NT2/D1 (cell line): ENCODE results near the gene KRT17.

Experiments used
- DNase-seq: peaks from one replicate; pipeline ENCODE4 v3.0.0-alpha.2; 2011; ENCODE audit warnings: low read depth, low spot score
- H3K27me3 ChIP-seq: 2 replicates; pipeline ENCODE4 v1.6.0; 2011; ENCODE audit warnings: mild to moderate bottlenecking; ENCODE audit not compliant: insufficient read length, insufficient read depth
- H3K36me3 ChIP-seq: 2 replicates; pipeline ENCODE4 v1.6.1; 2011; ENCODE audit warnings: mild to moderate bottlenecking, low read length, mixed read lengths; ENCODE audit not compliant: insufficient read depth, insufficient read length
- H3K4me1 ChIP-seq: 2 replicates; pipeline ENCODE4 v1.5.1; 2011; ENCODE audit not compliant: insufficient read depth, insufficient read length
- H3K4me3 ChIP-seq: 2 replicates; pipeline ENCODE4 v1.5.1; 2011; ENCODE audit warnings: low read depth; ENCODE audit not compliant: insufficient read length
- H3K9ac ChIP-seq: 2 replicates; pipeline ENCODE4 v1.6.0; 2011; ENCODE audit warnings: low read depth; ENCODE audit not compliant: insufficient read length
- H3K9me3 ChIP-seq: 2 replicates; pipeline ENCODE4 v1.5.1; 2011; ENCODE audit warnings: mild to moderate bottlenecking, low read length; ENCODE audit not compliant: insufficient read depth
- SUZ12 ChIP-seq: IDR thresholded peaks from 2 replicates; pipeline ENCODE4 v1.6.1; 2011; ENCODE audit not compliant: insufficient read length, insufficient read depth; ENCODE audit errors: extremely low read depth
- YY1 ChIP-seq: IDR thresholded peaks from 2 replicates; pipeline ENCODE4 v1.6.1; 2011; ENCODE audit not compliant: insufficient read length, insufficient read depth
- ZNF274 ChIP-seq: IDR thresholded peaks from 2 replicates; pipeline ENCODE4 v1.6.1; 2011; ENCODE audit warnings: mild to moderate bottlenecking, low read depth, low read length

The KRT17 gene

GRCh38 chr17:41657936-41658335 is 33.6 kb upstream of the KRT17 start:
- Histone ChIP-seq H3K36me3 (no peaks in the 10 kb centered on the region), H3K9ac (peak overlapping the region; percentile 51), H3K4me1 (peaks cover 40% of the 10 kb centered on the region), H3K9me3 (peaks cover 6% of the 10 kb centered on the region; the same call in 1 of the 2 replicates), H3K4me3 (no peak overlapping the region), H3K27me3 (no peaks in the 10 kb centered on the region)
- TF ChIP-seq SUZ12 (no peak), YY1 (no peak), ZNF274 (no peak)
- DNase-seq, result no peak

- no peaks in the 10 kb centered on the region for H3K36me3 ChIP-seq
- H3K27me3 ChIP-seq, result no peaks in the 10 kb centered on the region
- peaks cover 40% of the 10 kb centered on the region for H3K4me1 ChIP-seq
- H3K4me3 ChIP-seq, result no peak overlapping the region
- no peak overlapping the region for H3K9ac ChIP-seq
- DNase-seq, result no peak
- H3K9me3 ChIP-seq, result peaks cover 1% of the 10 kb centered on the region; the same call in 1 of the 2 replicates
- TF ChIP-seq SUZ12, result no peak
- TF ChIP-seq YY1, result no peak
- TF ChIP-seq ZNF274, result no peak
These were observed 32.9 kb upstream of the KRT17 start for GRCh38 chr17:41657176-41657754.

GRCh38 chr17:41656249-41657023 is 32.1 kb upstream of the KRT17 start:
- Histone ChIP-seq H3K4me1 (peaks cover 40% of the 10 kb centered on the region), H3K9me3 (no peaks in the 10 kb centered on the region), H3K27me3 (no peaks in the 10 kb centered on the region), H3K9ac (no peak overlapping the region), H3K36me3 (no peaks in the 10 kb centered on the region), H3K4me3 (no peak overlapping the region)
- no peak for DNase-seq
- no peak for TF ChIP-seq SUZ12
- no peak for TF ChIP-seq YY1
- TF ChIP-seq ZNF274, result no peak

- Histone ChIP-seq H3K4me1 (peaks cover 45% of the 10 kb centered on the region), H3K27me3 (no peaks in the 10 kb centered on the region), H3K4me3 (no peak overlapping the region), H3K36me3 (no peaks in the 10 kb centered on the region), H3K9ac (peak overlapping the region; percentile 52), H3K9me3 (no peaks in the 10 kb centered on the region)
- TF ChIP-seq YY1 (no peak), ZNF274 (no peak), SUZ12 (no peak)
- DNase-seq, result no peak
These were observed 31.3 kb upstream of the KRT17 start for GRCh38 chr17:41655611-41656111.

GRCh38 chr17:41654678-41655607 is 30.6 kb upstream of the KRT17 start:
- Histone ChIP-seq H3K27me3 (no peaks in the 10 kb centered on the region), H3K4me1 (peaks cover 45% of the 10 kb centered on the region), H3K36me3 (no peaks in the 10 kb centered on the region), H3K9ac (peak overlapping the region; percentile 52), H3K9me3 (no peaks in the 10 kb centered on the region), H3K4me3 (no peak overlapping the region)
- DNase-seq, result no peak
- no peak for TF ChIP-seq ZNF274
- TF ChIP-seq YY1, result no peak
- no peak for TF ChIP-seq SUZ12

- no peak overlapping the region for H3K4me3 ChIP-seq
- H3K9me3 ChIP-seq, result no peaks in the 10 kb centered on the region
- H3K36me3 ChIP-seq, result no peaks in the 10 kb centered on the region
- H3K4me1 ChIP-seq, result peaks cover 43% of the 10 kb centered on the region
- no peaks in the 10 kb centered on the region for H3K27me3 ChIP-seq
- TF ChIP-seq ZNF274 (no peak), SUZ12 (no peak), YY1 (no peak)
- no peak overlapping the region for H3K9ac ChIP-seq
- no peak for DNase-seq
These were observed 29.7 kb upstream of the KRT17 start for GRCh38 chr17:41653892-41654677.
